NCI-H128 (cell line): Measurements from ENCODE around the gene FAM234B.
"Not testable (repeated sequence)": the region's sequence is repeated elsewhere in the genome, so short reads cannot be mapped to it uniquely, and the experiment has no call there.

Experiments
- DNase-seq: peaks from one replicate; lab custom pipeline; 2025; ENCODE audit not compliant: unreplicated experiment; lab: John Stamatoyannopoulos, UW

Gene FAM234B

GRCh38 chr12:13022851-13023271, 21.3 kb upstream of the FAM234B start:
- DNase-seq = no peak

- no peak for DNase-seq
Measured at GRCh38 chr12:13023811-13024530, 20.2 kb upstream of the FAM234B start.

GRCh38 chr12:13024531-13024916, 19.7 kb upstream of the FAM234B start:
- DNase-seq = no peak

GRCh38 chr12:13026286-13026685, 17.9 kb upstream of the FAM234B start:
- DNase-seq = no peak

- DNase-seq = no peak
Measured at GRCh38 chr12:13027032-13027431, 17.1 kb upstream of the FAM234B start.

GRCh38 chr12:13027508-13027907, 16.7 kb upstream of the FAM234B start:
- DNase-seq = no peak

- no peak for DNase-seq
Measured at GRCh38 chr12:13028825-13029570, 15.2 kb upstream of the FAM234B start.

GRCh38 chr12:13030541-13031291, 13.5 kb upstream of the FAM234B start:
- no peak for DNase-seq

- DNase-seq = no peak
Measured at GRCh38 chr12:13032164-13032563, 12.0 kb upstream of the FAM234B start.

GRCh38 chr12:13033476-13033875, 10.7 kb upstream of the FAM234B start:
- no peak for DNase-seq

- DNase-seq = not testable (repeated sequence)
Measured at GRCh38 chr12:13035335-13035734, 8.8 kb upstream of the FAM234B start.

- DNase-seq = no peak
Measured at GRCh38 chr12:13036881-13037280, 7.3 kb upstream of the FAM234B start.

GRCh38 chr12:13038491-13039161, 5.6 kb upstream of the FAM234B start:
- DNase-seq = no peak

- DNase-seq = no peak
Measured at GRCh38 chr12:13039328-13039956, 4.7 kb upstream of the FAM234B start.

- DNase-seq = no peak
Measured at GRCh38 chr12:13041224-13041623, 3.0 kb upstream of the FAM234B start.

GRCh38 chr12:13042666-13043230, 1.4 kb upstream of the FAM234B start:
- DNase-seq = no peak

GRCh38 chr12:13044906-13045299, 722 bp downstream of the FAM234B start:
- no peak for DNase-seq

GRCh38 chr12:13045816-13046215, 1.6 kb downstream of the FAM234B start:
- no peak for DNase-seq

GRCh38 chr12:13046964-13047363, 2.8 kb downstream of the FAM234B start:
- no peak for DNase-seq

GRCh38 chr12:13049816-13050215, 5.6 kb downstream of the FAM234B start:
- DNase-seq = no peak
